ENCODE results near the gene LEMD2.

DNA sequence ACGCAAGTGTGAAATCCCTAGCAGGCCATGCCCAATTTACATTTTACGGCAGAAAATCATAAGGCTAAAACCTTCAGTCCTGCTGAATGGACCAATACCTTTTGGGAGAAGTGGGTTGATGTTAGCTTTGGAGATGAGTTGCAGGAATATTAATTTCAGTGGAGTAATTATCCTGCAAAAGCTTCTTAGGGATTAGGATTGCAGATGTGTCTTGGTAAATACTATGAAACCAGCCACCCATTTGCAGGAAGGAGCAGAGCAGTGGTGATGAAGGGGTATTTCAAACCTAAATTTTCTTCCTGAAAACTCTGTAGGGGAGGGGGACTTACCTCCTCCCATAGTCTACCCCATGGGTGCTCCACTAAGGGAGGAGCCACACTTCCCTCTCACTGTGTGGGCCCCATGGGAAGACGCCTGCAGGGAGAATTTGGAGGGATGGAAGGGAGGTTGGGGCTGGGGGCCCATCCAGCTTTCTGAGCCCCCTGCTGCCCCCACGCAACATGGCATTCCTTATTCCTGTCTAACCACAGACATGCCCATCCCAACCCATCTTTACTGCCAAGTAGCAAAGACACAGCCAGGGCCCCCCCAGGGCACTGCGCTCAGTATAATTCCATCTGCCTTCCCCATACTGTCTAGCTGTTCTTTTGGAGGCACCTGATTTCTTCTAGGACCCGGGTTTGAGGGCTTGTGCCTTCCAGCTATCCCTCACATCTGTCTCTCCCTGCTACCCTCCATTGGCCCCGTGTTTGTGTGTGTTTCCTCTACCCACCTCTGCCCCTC is 62.8 kb downstream of the LEMD2 start:
- no peak for TF ChIP-seq POLR2A (IDR thresholded peaks at IDR 0.05)
- TF ChIP-seq, protein P1, sequence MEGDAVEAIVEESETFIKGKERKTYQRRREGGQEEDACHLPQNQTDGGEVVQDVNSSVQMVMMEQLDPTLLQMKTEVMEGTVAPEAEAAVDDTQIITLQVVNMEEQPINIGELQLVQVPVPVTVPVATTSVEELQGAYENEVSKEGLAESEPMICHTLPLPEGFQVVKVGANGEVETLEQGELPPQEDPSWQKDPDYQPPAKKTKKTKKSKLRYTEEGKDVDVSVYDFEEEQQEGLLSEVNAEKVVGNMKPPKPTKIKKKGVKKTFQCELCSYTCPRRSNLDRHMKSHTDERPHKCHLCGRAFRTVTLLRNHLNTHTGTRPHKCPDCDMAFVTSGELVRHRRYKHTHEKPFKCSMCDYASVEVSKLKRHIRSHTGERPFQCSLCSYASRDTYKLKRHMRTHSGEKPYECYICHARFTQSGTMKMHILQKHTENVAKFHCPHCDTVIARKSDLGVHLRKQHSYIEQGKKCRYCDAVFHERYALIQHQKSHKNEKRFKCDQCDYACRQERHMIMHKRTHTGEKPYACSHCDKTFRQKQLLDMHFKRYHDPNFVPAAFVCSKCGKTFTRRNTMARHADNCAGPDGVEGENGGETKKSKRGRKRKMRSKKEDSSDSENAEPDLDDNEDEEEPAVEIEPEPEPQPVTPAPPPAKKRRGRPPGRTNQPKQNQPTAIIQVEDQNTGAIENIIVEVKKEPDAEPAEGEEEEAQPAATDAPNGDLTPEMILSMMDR (IDR thresholded peaks at IDR 0.05) = no peak

Data from heart left ventricle (tissue), 13 donors.